Measurements from ENCODE around the gene IL22RA1.

Gene IL22RA1

GRCh38 chr1:24142546-24143534, at the start of gene IL22RA1:
Gene IL22RA1, minus strand, starts transcription at chr1:24143140. Its CDS starts 58 bp downstream, at chr1:24143082.
- DNase-seq = peak in 1 of 14 donors; percentile 2

GRCh38 chr1:24191860-24192259, 48.9 kb upstream of the IL22RA1 start:
- DNase-seq = no peak

GRCh38 chr1:24190983-24191461, 48.1 kb upstream of the IL22RA1 start:
- DNase-seq = no peak

- peak in 2 of 14 donors; percentile 36 to 91 for DNase-seq
Observed at GRCh38 chr1:24189528-24189927, 46.6 kb upstream of the IL22RA1 start.

GRCh38 chr1:24186993-24187790, 44.3 kb upstream of the IL22RA1 start, which contains the start of gene IFNLR1:
Gene IFNLR1, minus strand, starts transcription at chr1:24187289. Its CDS starts 41 bp downstream, at chr1:24187248.
- DNase-seq = peak in 8 of 14 donors; percentile 10 to 65 (median 43)

GRCh38 chr1:24186711-24186992, 43.7 kb upstream of the IL22RA1 start:
- peak in 1 of 14 donors; percentile 46 for DNase-seq

- DNase-seq = no peak
Observed at GRCh38 chr1:24186031-24186710, 43.2 kb upstream of the IL22RA1 start.

GRCh38 chr1:24185076-24185475, 42.1 kb upstream of the IL22RA1 start:
- DNase-seq = no peak

- DNase-seq = no peak
Observed at GRCh38 chr1:24182061-24182460, 39.1 kb upstream of the IL22RA1 start.

- no peak for DNase-seq
Observed at GRCh38 chr1:24181619-24182018, 38.7 kb upstream of the IL22RA1 start.

- no peak for DNase-seq
Observed at GRCh38 chr1:24180676-24181075, 37.7 kb upstream of the IL22RA1 start.

- DNase-seq = no peak
Observed at GRCh38 chr1:24179251-24179840, 36.4 kb upstream of the IL22RA1 start.

GRCh38 chr1:24178407-24178806, 35.5 kb upstream of the IL22RA1 start:
- DNase-seq = no peak

GRCh38 chr1:24177161-24177560, 34.2 kb upstream of the IL22RA1 start:
- peak in 1 of 14 donors; percentile 10 for DNase-seq

GRCh38 chr1:24175033-24175755, 32.3 kb upstream of the IL22RA1 start:
- no peak for DNase-seq

- DNase-seq = no peak
Observed at GRCh38 chr1:24173638-24174575, 31.0 kb upstream of the IL22RA1 start.

GRCh38 chr1:24172598-24172997, 29.7 kb upstream of the IL22RA1 start:
- no peak for DNase-seq

- no peak for DNase-seq
Observed at GRCh38 chr1:24169286-24169685, 26.3 kb upstream of the IL22RA1 start.

- DNase-seq = no peak
Observed at GRCh38 chr1:24168245-24168644, 25.3 kb upstream of the IL22RA1 start.

- no peak for DNase-seq
Observed at GRCh38 chr1:24167008-24167407, 24.1 kb upstream of the IL22RA1 start.
